Trophoblast cell (in vitro differentiated cells and primary cell): ENCODE data around the gene ZHX3.
"Not testable (repeated sequence)": the region's sequence is repeated elsewhere in the genome, so short reads cannot be mapped to it uniquely, and the experiment has no call there.

Source experiments
- DNase-seq, 2 donors: peaks; one replicate each; pipeline ENCODE4 v3.0.0-alpha.2; 2016
- H2AFZ ChIP-seq: 2 replicates; pipeline ENCODE4 v1.6.1; 2013; ENCODE audit warnings: low read length, moderate library complexity, mild to moderate bottlenecking; ENCODE audit not compliant: insufficient read depth, poor library complexity
- H2AK5ac ChIP-seq: 2 replicates; pipeline ENCODE4 v1.6.1; 2013; ENCODE audit warnings: mild to moderate bottlenecking, low read length
- H2BK120ac ChIP-seq: 2 replicates; pipeline ENCODE4 v1.6.1; 2013; ENCODE audit warnings: low read length, mild to moderate bottlenecking, moderate library complexity; ENCODE audit not compliant: insufficient read depth, poor library complexity
- H2BK12ac ChIP-seq: 2 replicates; pipeline ENCODE4 v1.6.1; 2013; ENCODE audit warnings: mild to moderate bottlenecking, low read length, moderate library complexity
- H2BK5ac ChIP-seq: 2 replicates; pipeline ENCODE4 v1.6.1; 2013; ENCODE audit warnings: low read length, low read depth, moderate library complexity, mild to moderate bottlenecking; ENCODE audit not compliant: poor library complexity
- H3K14ac ChIP-seq: 2 replicates; pipeline ENCODE4 v1.6.1; 2013; ENCODE audit warnings: mild to moderate bottlenecking, low read length
- H3K18ac ChIP-seq: 2 replicates; pipeline ENCODE4 v1.6.1; 2013; ENCODE audit warnings: mild to moderate bottlenecking, low read length
- H3K23ac ChIP-seq: 2 replicates; pipeline ENCODE4 v1.6.1; 2013; ENCODE audit warnings: low read length
- H3K27ac ChIP-seq: 2 replicates; pipeline ENCODE4 v1.5.1; 2013; ENCODE audit warnings: low read depth, mild to moderate bottlenecking, inconsistent platforms, low read length, moderate library complexity
- H3K27me3 ChIP-seq: 2 replicates; pipeline ENCODE4 v1.6.1; 2013; ENCODE audit warnings: inconsistent platforms, mild to moderate bottlenecking, low read length, moderate library complexity; ENCODE audit not compliant: insufficient read depth
- H3K36me3 ChIP-seq, 2 experiments: 1 replicate in 1 of 2; 2 replicates in 1 of 2; pipeline ENCODE4 v1.6.1; 2013; ENCODE audit warnings: low read length in 2 of 2, mild to moderate bottlenecking in 2 of 2, moderate library complexity in 1 of 2; ENCODE audit not compliant: insufficient read depth in 2 of 2, control insufficient read depth in 1 of 2
- H3K4ac ChIP-seq: 2 replicates; pipeline ENCODE4 v1.6.1; 2013; ENCODE audit warnings: low read depth, mild to moderate bottlenecking, low read length, moderate library complexity
- H3K4me1 ChIP-seq, 2 experiments: 1 replicate in 1 of 2; 2 replicates in 1 of 2; pipeline ENCODE4 v1.6.1; 2013; ENCODE audit warnings: low read length in 2 of 2, mild to moderate bottlenecking in 2 of 2, moderate library complexity in 1 of 2; ENCODE audit not compliant: insufficient read depth in 2 of 2, control insufficient read depth in 1 of 2
- H3K4me2 ChIP-seq: 2 replicates; pipeline ENCODE4 v1.6.1; 2013; ENCODE audit warnings: inconsistent platforms, mild to moderate bottlenecking, low read length, moderate library complexity
- H3K4me3 ChIP-seq: 2 replicates; pipeline ENCODE4 v1.5.1; 2013; ENCODE audit warnings: mild to moderate bottlenecking, low read depth, low read length, inconsistent platforms
- H3K79me1 ChIP-seq: one replicate; pipeline ENCODE4 v1.6.1; 2013; ENCODE audit warnings: low read length
- H3K79me2 ChIP-seq: 2 replicates; pipeline ENCODE4 v1.6.1; 2013; ENCODE audit warnings: low read length, mild to moderate bottlenecking; ENCODE audit not compliant: control insufficient read depth, insufficient read depth, poor library complexity
- H3K9ac ChIP-seq: 2 replicates; pipeline ENCODE4 v1.6.1; 2013; ENCODE audit warnings: mild to moderate bottlenecking, low read length
- H3K9me3 ChIP-seq: 2 replicates; pipeline ENCODE4 v1.6.1; 2013; ENCODE audit warnings: low read depth, mild to moderate bottlenecking, control low read depth, inconsistent platforms, low read length; ENCODE audit not compliant: insufficient read depth
- H4K12ac ChIP-seq: 2 replicates; pipeline ENCODE4 v1.6.1; 2013; ENCODE audit warnings: low read depth, mild to moderate bottlenecking, low read length, moderate library complexity
- H4K8ac ChIP-seq: 2 replicates; pipeline ENCODE4 v1.6.1; 2013; ENCODE audit warnings: low read depth, mild to moderate bottlenecking, low read length, moderate library complexity
- H4K91ac ChIP-seq: one replicate; pipeline ENCODE4 v1.6.1; 2013; ENCODE audit warnings: low read depth, mild to moderate bottlenecking, low read length, moderate library complexity
- WGBS: extraction: QIAGEN DNeasy Blood & Tissue Kit; methylation state at CpG from one replicate; pipeline ENCODE4 v1.1.7; 2013; ENCODE audit warnings: missing lambda C conversion rate; ENCODE audit not compliant: insufficient read length, insufficient coverage; ENCODE audit errors: extremely low coverage; 5-methylcytosine and 5-hydroxymethylcytosine counted together

Gene ZHX3

DNA sequence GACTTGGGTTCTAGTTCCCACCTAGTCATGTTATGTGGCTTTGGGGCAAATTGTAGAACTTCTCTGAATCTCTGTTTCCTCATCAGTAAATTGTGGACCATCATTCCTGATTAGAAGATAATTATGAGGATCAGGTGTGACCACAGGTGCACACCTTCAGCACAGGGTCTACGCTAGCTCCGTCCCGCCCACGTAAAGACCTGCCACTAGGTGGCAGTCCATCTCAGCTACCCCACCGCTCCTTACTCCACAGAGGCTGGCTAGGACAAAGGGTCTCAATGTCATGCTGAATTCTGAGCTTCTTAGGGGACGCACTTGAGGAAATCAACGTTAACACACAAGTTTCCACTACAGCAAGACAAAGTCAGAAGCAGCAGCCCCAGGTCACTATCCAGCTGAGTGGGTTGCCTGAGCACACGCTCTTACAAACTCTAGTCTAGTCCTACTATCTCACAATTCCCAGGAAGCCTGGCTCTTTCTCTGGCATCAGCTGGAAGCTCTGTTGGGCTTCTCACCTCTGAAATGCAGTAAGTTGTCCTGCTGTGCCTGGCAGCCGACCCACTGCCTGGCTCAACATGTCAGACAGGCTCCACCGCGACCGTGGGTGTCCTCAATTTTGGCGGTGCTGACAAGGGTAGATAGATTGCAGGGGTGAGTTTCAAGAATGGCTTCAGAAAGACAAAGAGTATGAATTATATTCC, 182.2 kb downstream of the ZHX3 start:
- peak in 1 of 2 donors; percentile 71 for DNase-seq
- H3K23ac ChIP-seq = no peak overlapping the region
- H4K91ac ChIP-seq = no peak overlapping the region
- H4K8ac ChIP-seq = peak overlapping the region; percentile 5
- H2BK5ac ChIP-seq = no peak overlapping the region
- peaks cover 35% of the 10 kb centered on the region for H3K79me2 ChIP-seq
- no peak overlapping the region for H3K4me2 ChIP-seq
- no peak overlapping the region for H3K14ac ChIP-seq
- no peak overlapping the region for H3K18ac ChIP-seq
- H4K12ac ChIP-seq = peak overlapping the region; percentile 5
- no peaks in the 10 kb centered on the region for H3K9me3 ChIP-seq
- H3K27ac ChIP-seq = no peak overlapping the region
- H3K4me3 ChIP-seq = no peak overlapping the region
- H3K36me3 ChIP-seq = peaks cover 7 to 10% of the 10 kb centered on the region in 2 experiments
- H3K27me3 ChIP-seq = no peaks in the 10 kb centered on the region
- H3K4me1 ChIP-seq = peaks cover 14 to 19% of the 10 kb centered on the region in 2 experiments
- H3K79me1 ChIP-seq = peaks cover 20% of the 10 kb centered on the region
- no peak overlapping the region for H2BK120ac ChIP-seq
- no peak overlapping the region for H2AFZ ChIP-seq
- H3K4ac ChIP-seq = no peak overlapping the region
- WGBS = no CpG with 5 or more reads among the region's 13 CpGs
- H2BK12ac ChIP-seq = no peak overlapping the region
- no peak overlapping the region for H3K9ac ChIP-seq
- H2AK5ac ChIP-seq = no peak overlapping the region

DNA sequence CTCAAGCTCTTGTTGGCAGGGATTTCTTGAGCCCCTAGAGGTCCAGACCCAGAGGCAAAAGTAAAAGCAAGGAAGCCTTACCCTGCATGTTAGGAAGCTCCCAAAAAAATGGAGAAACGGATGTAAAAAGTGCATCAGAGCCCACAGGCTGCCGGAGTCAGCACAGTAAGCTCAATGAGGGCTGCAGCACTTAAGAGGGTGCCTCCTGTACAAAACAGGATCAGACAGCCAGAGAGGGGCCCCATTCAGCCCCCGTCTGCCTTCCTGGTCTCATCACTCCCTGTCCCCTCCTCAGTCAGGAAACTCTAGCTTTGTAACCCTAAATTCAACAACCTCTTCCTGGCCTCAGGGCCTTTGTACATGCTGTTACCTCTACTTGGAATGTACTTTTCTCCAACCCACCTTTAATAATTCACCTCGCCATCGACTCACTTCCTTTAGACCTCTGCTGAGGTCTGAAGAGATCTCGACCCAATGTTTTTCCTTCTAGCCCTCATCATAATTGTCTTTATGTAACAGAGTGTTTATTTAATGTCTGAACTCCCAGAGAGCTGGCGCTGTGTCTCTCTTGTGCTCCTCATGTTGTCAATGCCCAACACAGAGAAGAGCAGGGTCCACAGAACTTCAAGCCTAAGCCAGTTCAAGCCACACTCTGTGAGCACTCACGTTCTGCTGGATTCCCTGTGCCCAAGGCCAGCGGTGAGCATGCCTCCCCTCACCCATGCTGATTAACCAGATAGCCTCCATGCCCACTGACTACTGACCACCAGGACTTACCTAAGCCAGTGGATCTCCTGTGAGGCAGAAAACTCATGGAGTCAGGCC, 183.0 kb downstream of the ZHX3 start:
- H3K4ac ChIP-seq = no peak overlapping the region
- no peak overlapping the region for H2BK5ac ChIP-seq
- peaks cover 12% of the 10 kb centered on the region in 2 experiments for H3K4me1 ChIP-seq
- no CpG with 5 or more reads among the region's 9 CpGs for WGBS
- peaks cover 4 to 5% of the 10 kb centered on the region in 2 experiments for H3K36me3 ChIP-seq
- no peak overlapping the region for H4K8ac ChIP-seq
- H3K27me3 ChIP-seq = no peaks in the 10 kb centered on the region
- H3K9ac ChIP-seq = no peak overlapping the region
- no peaks in the 10 kb centered on the region for H3K9me3 ChIP-seq
- H4K91ac ChIP-seq = no peak overlapping the region
- no peak overlapping the region for H3K23ac ChIP-seq
- no peak overlapping the region for H3K14ac ChIP-seq
- H2BK12ac ChIP-seq = no peak overlapping the region
- H3K4me2 ChIP-seq = no peak overlapping the region
- H3K79me1 ChIP-seq = peaks cover 20% of the 10 kb centered on the region
- no peak overlapping the region for H3K4me3 ChIP-seq
- H4K12ac ChIP-seq = no peak overlapping the region
- H3K79me2 ChIP-seq = peaks cover 27% of the 10 kb centered on the region
- H3K27ac ChIP-seq = no peak overlapping the region
- H3K18ac ChIP-seq = no peak overlapping the region
- H2BK120ac ChIP-seq = no peak overlapping the region
- H2AK5ac ChIP-seq = no peak overlapping the region
- H2AFZ ChIP-seq = no peak overlapping the region
- no peak for DNase-seq

DNA sequence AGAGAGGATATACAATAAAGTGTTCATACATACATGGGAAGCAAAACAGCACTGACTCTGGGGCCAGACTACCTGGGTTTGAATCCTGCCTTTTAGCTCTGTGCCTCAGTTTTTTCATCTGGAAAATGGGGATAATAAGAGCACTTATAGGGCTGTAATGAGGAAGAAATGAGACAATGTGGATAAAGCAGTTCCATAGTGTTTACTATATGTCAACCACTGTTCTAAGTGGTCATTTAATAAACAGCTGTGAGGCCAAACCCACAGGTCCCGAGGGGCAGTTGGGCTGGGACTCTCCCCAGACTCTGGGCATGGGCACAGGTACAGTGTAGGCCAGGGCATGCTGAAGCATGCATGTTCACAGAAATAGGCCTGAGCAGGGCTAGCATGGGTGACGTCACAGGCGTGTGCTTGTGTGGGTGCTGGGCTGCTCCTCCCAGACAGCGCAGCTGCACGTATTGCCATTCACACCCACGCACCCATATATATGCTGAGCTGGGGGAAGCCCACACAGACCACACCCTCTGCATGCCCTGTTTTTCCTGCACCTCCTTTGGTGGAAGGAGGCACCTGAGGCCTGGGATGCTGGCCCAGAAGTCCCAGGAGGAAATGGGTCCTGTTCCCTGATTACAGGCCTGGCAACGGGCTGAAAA, 183.7 kb downstream of the ZHX3 start:
- H3K23ac ChIP-seq = no peak overlapping the region
- H3K27me3 ChIP-seq = no peaks in the 10 kb centered on the region
- H3K4me3 ChIP-seq = no peak overlapping the region
- H3K4me1 ChIP-seq = peaks cover 7% of the 10 kb centered on the region in 2 experiments
- no peak overlapping the region for H4K12ac ChIP-seq
- no peak overlapping the region for H3K27ac ChIP-seq
- H3K18ac ChIP-seq = no peak overlapping the region
- H3K4ac ChIP-seq = no peak overlapping the region
- no peak overlapping the region for H4K91ac ChIP-seq
- H2BK5ac ChIP-seq = no peak overlapping the region
- peaks cover 22% of the 10 kb centered on the region for H3K79me2 ChIP-seq
- no peaks in the 10 kb centered on the region for H3K9me3 ChIP-seq
- no peak overlapping the region for H3K4me2 ChIP-seq
- H3K14ac ChIP-seq = no peak overlapping the region
- no peak overlapping the region for H2BK12ac ChIP-seq
- peaks cover 4 to 5% of the 10 kb centered on the region in 2 experiments for H3K36me3 ChIP-seq
- no peak for DNase-seq
- H2BK120ac ChIP-seq = no peak overlapping the region
- no peak overlapping the region for H2AFZ ChIP-seq
- no CpG with 5 or more reads among the region's 7 CpGs for WGBS
- H3K79me1 ChIP-seq = peaks cover 20% of the 10 kb centered on the region
- no peak overlapping the region for H4K8ac ChIP-seq
- H2AK5ac ChIP-seq = no peak overlapping the region
- no peak overlapping the region for H3K9ac ChIP-seq

DNA sequence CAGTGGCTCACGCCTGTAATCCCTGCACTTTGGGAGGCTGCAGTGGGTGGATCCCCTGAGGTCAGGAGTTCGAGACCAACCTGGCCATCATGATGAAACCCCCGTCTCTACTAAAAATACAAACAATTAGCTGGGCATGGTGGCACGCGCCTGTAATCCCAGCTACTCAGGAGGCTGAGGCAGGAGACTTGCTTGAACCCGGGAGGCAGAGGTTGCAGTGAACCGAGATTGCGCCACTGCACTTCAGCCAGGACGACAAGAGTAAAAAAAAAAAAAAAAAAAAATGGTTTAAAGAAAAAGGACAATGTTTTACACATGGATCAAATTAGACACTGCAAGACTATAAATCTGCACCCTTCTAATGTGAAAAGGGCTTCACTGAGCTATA, 185.1 kb downstream of the ZHX3 start:
- H3K9me3 ChIP-seq, H3K4me3 ChIP-seq, H2AK5ac ChIP-seq, H3K79me1 ChIP-seq, H3K4me2 ChIP-seq, H4K12ac ChIP-seq, H4K8ac ChIP-seq, H3K18ac ChIP-seq, H2AFZ ChIP-seq, H3K27me3 ChIP-seq, H3K9ac ChIP-seq, H3K4me1 ChIP-seq, H2BK5ac ChIP-seq, H4K91ac ChIP-seq, H3K4ac ChIP-seq, H3K36me3 ChIP-seq, H3K14ac ChIP-seq, H3K27ac ChIP-seq, H3K79me2 ChIP-seq, DNase-seq, H2BK12ac ChIP-seq, H2BK120ac ChIP-seq, H3K23ac ChIP-seq: not testable (repeated sequence)
- WGBS = no CpG with 5 or more reads among the region's 9 CpGs
